Subcutaneous adipose tissue (tissue), 4 donors: ENCODE measurements around the gene BAG5. TPM values are rescaled to one million over a fixed set of nuclear protein-coding genes. Genes with fewer than 3 reads are reported as not detected.

Experiments
- total RNA-seq, 4 donors: library from RNA; depleted of rRNA; stranded (reverse); fragments of >200 nt; gene quantifications; one replicate each; pipeline ENCODE4 v1.1.0, GENCODE V29; 2016
- TF ChIP-seq, protein P1 (sequence below): fragments of 450-650 bp; IDR thresholded peaks from one replicate; pipeline ENCODE4 v1.5.1; 2016; ENCODE audit warnings: low read depth, mild to moderate bottlenecking, control low read depth, antibody characterized with exemption, moderate library complexity

BAG5 gene
- total RNA-seq, 4 donors from 2014 or later, result 35.7 to 53.8 (median 46.9) TPM

DNA sequence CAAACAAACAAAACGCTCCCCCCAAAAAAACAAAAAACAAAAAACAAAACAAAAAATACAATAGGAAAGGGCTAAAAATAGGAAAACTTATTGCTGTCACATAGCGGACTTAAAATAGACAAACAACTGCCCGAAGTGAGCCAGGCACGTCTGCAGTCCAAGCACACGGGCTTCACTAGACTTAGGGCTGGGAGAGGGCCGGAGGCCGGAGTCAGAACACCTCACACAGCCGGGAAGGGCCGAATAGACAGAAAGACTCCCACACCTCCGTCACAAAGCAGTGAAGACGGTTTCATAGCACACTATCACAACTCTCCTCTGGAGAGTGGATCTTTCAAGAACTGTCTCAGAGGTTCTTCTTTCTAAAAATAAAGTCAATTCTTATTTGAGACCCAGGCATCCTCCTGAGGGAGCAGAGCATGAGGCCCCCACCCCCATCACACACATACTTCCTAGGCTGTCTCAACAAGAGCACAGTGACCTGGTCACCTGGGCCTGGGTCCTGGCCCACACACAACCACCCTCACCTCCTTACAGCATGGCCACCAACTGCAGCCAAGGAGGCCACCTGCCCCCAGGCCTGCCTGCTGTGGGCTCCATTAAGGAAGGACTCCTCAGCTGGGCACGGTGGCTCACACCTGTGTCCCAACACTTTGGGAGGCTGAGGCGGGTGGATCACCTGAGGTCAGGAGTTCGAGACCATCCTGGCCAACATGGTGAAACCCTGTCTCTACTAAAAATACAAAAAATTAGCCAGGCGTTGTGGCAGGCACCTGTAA, 6.7 kb downstream of the BAG5 start:
- TF ChIP-seq, protein P1, sequence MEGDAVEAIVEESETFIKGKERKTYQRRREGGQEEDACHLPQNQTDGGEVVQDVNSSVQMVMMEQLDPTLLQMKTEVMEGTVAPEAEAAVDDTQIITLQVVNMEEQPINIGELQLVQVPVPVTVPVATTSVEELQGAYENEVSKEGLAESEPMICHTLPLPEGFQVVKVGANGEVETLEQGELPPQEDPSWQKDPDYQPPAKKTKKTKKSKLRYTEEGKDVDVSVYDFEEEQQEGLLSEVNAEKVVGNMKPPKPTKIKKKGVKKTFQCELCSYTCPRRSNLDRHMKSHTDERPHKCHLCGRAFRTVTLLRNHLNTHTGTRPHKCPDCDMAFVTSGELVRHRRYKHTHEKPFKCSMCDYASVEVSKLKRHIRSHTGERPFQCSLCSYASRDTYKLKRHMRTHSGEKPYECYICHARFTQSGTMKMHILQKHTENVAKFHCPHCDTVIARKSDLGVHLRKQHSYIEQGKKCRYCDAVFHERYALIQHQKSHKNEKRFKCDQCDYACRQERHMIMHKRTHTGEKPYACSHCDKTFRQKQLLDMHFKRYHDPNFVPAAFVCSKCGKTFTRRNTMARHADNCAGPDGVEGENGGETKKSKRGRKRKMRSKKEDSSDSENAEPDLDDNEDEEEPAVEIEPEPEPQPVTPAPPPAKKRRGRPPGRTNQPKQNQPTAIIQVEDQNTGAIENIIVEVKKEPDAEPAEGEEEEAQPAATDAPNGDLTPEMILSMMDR, result no peak

DNA sequence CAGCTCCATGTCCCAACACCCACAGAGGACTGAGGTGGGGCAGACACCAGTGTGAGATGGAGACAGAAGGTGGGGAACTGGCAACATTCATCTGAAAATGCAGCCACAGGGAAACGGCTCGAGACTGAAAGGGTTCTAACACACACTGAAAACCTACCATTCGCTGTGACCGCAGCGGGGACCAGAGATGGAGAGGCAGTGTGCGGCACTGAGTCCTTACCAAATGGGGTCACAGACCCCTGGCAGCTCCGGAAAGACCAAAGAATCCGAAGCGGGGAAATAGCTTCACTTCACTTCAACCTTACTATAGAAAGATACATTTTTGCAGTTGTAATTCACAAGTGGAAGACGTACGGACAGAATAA, 9.6 kb downstream of the BAG5 start:
- TF ChIP-seq, protein P1, result no peak

DNA sequence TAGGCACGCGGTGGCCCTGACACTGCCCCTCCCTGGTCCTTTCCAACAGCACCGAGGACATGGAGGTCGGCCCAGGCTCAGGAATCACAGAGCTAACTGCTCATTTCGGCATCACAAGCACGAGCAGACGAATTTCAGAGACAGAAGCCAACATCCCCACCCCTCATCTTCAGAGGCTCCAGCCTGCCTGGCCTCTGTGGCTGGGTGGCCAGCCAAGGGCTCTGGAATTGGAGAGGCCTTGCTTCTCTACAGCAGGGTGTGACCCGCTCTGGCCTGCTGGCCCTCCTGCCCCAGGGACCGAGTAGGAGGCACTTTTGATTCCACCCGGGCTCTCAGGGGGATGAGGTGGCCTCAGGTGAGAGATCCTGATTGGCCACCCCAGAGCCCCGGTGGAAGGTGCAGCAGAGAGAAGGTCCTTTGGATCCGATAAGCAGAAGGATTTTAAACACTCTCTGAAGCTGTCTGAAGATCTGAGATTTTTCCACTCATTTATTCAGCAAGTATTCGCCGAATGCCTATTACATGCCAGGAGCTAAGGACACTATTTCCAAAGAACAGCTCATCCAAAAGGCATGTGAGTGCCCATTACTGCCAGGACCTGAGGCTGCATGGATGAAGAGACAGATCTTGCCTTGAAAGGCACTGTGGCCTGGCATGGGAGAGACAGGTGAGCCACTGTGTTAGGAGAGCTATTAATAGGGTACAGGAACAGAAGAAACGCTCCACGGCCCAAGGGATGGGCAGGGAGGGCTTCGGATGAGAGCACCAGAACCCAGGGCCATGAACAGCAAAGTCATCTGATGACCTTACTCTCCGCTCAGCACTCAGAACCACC, 10.2 kb downstream of the BAG5 start:
- TF ChIP-seq, protein P1, result no peak

DNA sequence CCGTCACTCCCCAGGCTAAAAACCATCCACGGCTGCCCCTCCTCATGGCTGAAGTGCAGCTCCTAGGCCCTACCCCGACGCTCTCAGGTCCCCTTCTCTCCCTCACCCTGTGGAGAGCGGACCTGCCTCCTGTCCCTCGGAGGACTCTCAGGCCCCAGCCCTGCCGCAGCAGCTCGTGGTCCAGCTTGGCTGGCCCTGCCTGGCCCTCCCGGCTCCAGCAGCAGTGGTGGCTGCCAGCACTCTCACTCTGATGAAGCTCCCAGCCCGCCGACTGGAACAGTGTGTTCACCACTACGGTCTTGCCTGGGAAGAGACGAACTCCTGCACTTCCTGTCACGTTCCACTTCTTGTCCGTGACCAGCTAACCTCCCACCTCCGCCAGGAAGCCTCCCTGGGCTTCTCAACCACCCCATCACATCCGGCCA, 11.1 kb downstream of the BAG5 start:
- TF ChIP-seq, protein P1, result no peak

DNA sequence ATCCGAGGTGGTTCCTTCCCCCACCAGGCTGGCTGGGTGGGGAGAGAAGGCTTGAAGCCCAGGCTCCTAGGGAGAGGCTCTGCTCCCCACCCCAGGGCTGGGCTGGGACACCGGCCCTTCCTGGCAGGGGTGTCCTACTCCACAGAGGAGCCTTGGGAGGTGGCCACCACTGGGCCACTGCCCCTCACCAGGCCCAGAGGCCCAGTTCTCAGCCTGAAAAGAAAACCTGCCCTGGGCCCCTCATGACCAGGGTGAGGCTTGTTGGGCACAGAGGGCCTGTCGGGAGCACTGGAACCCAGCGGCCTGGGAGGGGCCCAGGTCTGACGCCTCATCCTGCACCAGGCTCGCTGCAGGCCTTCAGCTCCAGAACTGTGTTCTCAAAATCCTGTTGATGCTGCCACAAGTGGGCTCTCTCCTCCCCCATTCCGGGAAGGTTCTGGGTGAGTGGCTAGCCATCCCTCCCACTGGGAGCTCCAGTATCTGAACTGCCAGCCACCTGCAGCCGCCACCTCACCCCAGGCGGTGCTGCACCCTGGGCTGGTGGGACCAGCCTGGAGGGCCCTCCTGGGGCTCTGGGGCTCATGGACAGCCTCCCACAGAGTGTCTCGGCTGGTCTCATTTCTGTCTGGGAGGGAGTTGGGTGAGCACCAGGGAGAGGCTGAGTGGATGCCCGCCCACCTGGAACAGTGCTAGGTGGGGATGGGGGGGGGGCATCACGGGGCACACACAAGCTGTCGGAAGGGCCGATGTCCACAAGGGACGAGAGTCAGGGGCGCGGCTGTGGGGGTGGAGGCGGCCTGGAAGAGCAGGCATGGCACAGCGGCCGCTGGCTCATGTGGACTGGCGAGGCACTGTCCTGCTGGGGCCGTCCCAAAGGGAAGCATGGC, 11.8 kb downstream of the BAG5 start:
- TF ChIP-seq, protein P1, result no peak

DNA sequence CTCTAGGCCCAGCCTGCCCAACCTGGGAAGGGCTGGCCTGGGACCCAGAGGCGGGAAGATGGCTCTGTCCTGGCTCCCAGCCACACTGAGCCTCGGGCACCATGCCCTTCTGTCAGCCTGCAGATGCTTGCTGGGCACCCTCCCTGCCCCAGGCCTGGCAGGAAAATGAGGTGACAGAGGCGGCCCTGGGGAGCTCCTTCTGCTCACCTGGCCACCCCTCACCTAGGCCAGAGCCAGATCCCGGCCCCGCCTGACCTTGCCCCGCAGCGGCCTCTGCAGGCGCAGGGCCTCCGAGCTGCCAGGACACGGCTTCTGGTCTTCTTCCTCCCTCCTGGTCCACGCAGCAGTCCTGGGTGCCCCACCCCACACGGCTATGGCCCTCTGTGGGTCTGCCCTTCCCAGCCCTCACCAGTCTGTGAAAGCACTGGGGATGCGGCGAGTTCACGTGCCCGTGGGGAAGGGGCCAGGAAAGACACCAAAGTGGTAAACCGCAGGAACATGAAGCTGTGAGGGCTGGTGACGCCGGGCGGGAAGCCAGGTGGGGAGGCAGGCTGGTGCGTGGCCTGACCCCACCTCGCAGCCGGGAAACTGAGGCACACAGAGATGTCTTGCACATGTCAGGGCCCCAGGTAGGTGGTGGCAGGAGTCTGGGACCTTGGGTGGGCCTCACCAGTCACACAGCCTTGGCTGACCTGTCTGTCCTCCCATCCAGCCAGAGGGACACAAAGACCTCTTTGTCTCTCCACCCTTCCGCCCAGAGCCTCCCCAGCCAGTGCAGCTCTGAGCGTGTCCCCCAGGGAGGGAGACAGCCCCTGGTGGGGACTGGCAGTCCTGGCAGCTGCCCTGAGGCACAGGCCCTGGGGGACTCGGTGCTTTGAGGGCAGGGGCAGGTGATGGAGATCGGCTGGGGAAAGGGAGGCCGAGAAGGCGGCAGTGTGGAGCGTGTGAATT, 12.8 kb downstream of the BAG5 start:
- TF ChIP-seq, protein P1, result no peak
